Activated T-cell treated with anti-CD3 and anti-CD28 coated beads, Interleukin-2, amount 50 U/mL, for 24 hours (primary cell): ENCODE results near the gene MYLK.

Experiments used
- DNase-seq: peaks from one replicate; pipeline ENCODE4 v3.0.0-alpha.2; 2020
- H3K27ac Mint-ChIP-seq: 2 replicates; pipeline ENCODE4 v1.8.0; 2020; ENCODE audit warnings: mild to moderate bottlenecking, mixed read lengths
- H3K27me3 Mint-ChIP-seq: 2 replicates; pipeline ENCODE4 v1.8.0; 2020; ENCODE audit warnings: mixed read lengths
- H3K36me3 Mint-ChIP-seq: 2 replicates; pipeline ENCODE4 v1.8.0; 2020; ENCODE audit warnings: low read depth, mixed read lengths
- H3K4me1 Mint-ChIP-seq: 2 replicates; pipeline ENCODE4 v1.8.0; 2020; ENCODE audit warnings: low read depth, mixed read lengths
- H3K4me3 Mint-ChIP-seq: 2 replicates; pipeline ENCODE4 v1.8.0; 2020; ENCODE audit warnings: mild to moderate bottlenecking, moderate library complexity, mixed read lengths
- H3K9me3 Mint-ChIP-seq: 2 replicates; pipeline ENCODE4 v1.8.0; 2020; ENCODE audit warnings: mixed read lengths

Gene MYLK

GRCh38 chr3:123652342-123652984, 231.7 kb downstream of the MYLK start:
- DNase-seq = peak; percentile 56
- Mint-ChIP-seq H3K4me3 (no peak overlapping the region), H3K9me3 (peaks cover 6% of the 10 kb centered on the region), H3K4me1 (no peaks in the 10 kb centered on the region), H3K27ac (no peak overlapping the region), H3K27me3 (no peaks in the 10 kb centered on the region), H3K36me3 (no peaks in the 10 kb centered on the region)

GRCh38 chr3:123651449-123652341, 232.4 kb downstream of the MYLK start:
- no peak for DNase-seq
- Mint-ChIP-seq H3K27me3 (no peaks in the 10 kb centered on the region), H3K36me3 (no peaks in the 10 kb centered on the region)

GRCh38 chr3:123650101-123650500, 234.0 kb downstream of the MYLK start:
- no peaks in the 10 kb centered on the region for H3K9me3 Mint-ChIP-seq
- H3K36me3 Mint-ChIP-seq = no peaks in the 10 kb centered on the region
- H3K4me3 Mint-ChIP-seq = no peak overlapping the region
- H3K4me1 Mint-ChIP-seq = no peaks in the 10 kb centered on the region
- no peaks in the 10 kb centered on the region for H3K27me3 Mint-ChIP-seq
- DNase-seq = no peak
- H3K27ac Mint-ChIP-seq = no peak overlapping the region

More at GRCh38 chr3:123651449-123652341, 232.4 kb downstream of the MYLK start:
- H3K4me3 Mint-ChIP-seq = no peak overlapping the region
- H3K9me3 Mint-ChIP-seq = peaks cover under 1% of the 10 kb centered on the region
- no peaks in the 10 kb centered on the region for H3K4me1 Mint-ChIP-seq
- H3K27ac Mint-ChIP-seq = no peak overlapping the region

- no peaks in the 10 kb centered on the region for H3K36me3 Mint-ChIP-seq
- H3K27me3 Mint-ChIP-seq = no peaks in the 10 kb centered on the region
- H3K4me3 Mint-ChIP-seq = no peak overlapping the region
- no peak overlapping the region for H3K27ac Mint-ChIP-seq
- H3K4me1 Mint-ChIP-seq = no peaks in the 10 kb centered on the region
- DNase-seq = no peak
- no peaks in the 10 kb centered on the region for H3K9me3 Mint-ChIP-seq
Measured at GRCh38 chr3:123648696-123649405, 235.3 kb downstream of the MYLK start.

GRCh38 chr3:123644358-123644757, 239.8 kb downstream of the MYLK start:
- Mint-ChIP-seq H3K4me1 (no peaks in the 10 kb centered on the region), H3K4me3 (no peak overlapping the region), H3K27ac (no peak overlapping the region), H3K36me3 (no peaks in the 10 kb centered on the region), H3K9me3 (no peaks in the 10 kb centered on the region), H3K27me3 (peaks cover 3% of the 10 kb centered on the region)
- DNase-seq = no peak

GRCh38 chr3:123642957-123643330, 241.2 kb downstream of the MYLK start:
- Mint-ChIP-seq H3K4me3 (no peak overlapping the region), H3K9me3 (no peaks in the 10 kb centered on the region), H3K36me3 (no peaks in the 10 kb centered on the region), H3K27ac (no peak overlapping the region), H3K4me1 (no peaks in the 10 kb centered on the region), H3K27me3 (peaks cover 3% of the 10 kb centered on the region)
- no peak for DNase-seq

GRCh38 chr3:123642182-123642956, 241.8 kb downstream of the MYLK start:
- peak; percentile 59 for DNase-seq
- Mint-ChIP-seq H3K4me3 (no peak overlapping the region), H3K9me3 (no peaks in the 10 kb centered on the region), H3K27ac (no peak overlapping the region), H3K4me1 (no peaks in the 10 kb centered on the region), H3K27me3 (peaks cover 3% of the 10 kb centered on the region), H3K36me3 (no peaks in the 10 kb centered on the region)

GRCh38 chr3:123641505-123641904, 242.6 kb downstream of the MYLK start:
- H3K27me3 Mint-ChIP-seq = peaks cover 3% of the 10 kb centered on the region
- no peak for DNase-seq
- H3K9me3 Mint-ChIP-seq = no peaks in the 10 kb centered on the region
- H3K4me1 Mint-ChIP-seq = no peaks in the 10 kb centered on the region
- no peak overlapping the region for H3K27ac Mint-ChIP-seq
- H3K4me3 Mint-ChIP-seq = no peak overlapping the region
- no peaks in the 10 kb centered on the region for H3K36me3 Mint-ChIP-seq

- no peak for DNase-seq
- peaks cover 3% of the 10 kb centered on the region for H3K27me3 Mint-ChIP-seq
- no peaks in the 10 kb centered on the region for H3K36me3 Mint-ChIP-seq
- no peak overlapping the region for H3K27ac Mint-ChIP-seq
- no peaks in the 10 kb centered on the region for H3K9me3 Mint-ChIP-seq
- H3K4me3 Mint-ChIP-seq = no peak overlapping the region
- no peaks in the 10 kb centered on the region for H3K4me1 Mint-ChIP-seq
Measured at GRCh38 chr3:123640740-123641462, 243.2 kb downstream of the MYLK start.

- Mint-ChIP-seq H3K9me3 (no peaks in the 10 kb centered on the region), H3K4me1 (no peaks in the 10 kb centered on the region), H3K27me3 (peaks cover 3% of the 10 kb centered on the region), H3K4me3 (no peak overlapping the region), H3K36me3 (no peaks in the 10 kb centered on the region), H3K27ac (no peak overlapping the region)
- no peak for DNase-seq
Measured at GRCh38 chr3:123640311-123640710, 243.8 kb downstream of the MYLK start.

- Mint-ChIP-seq H3K27ac (no peak overlapping the region), H3K36me3 (no peaks in the 10 kb centered on the region), H3K27me3 (peaks cover 3% of the 10 kb centered on the region), H3K4me3 (no peak overlapping the region), H3K9me3 (no peaks in the 10 kb centered on the region), H3K4me1 (no peaks in the 10 kb centered on the region)
- DNase-seq = no peak
Measured at GRCh38 chr3:123638936-123639689, 245.0 kb downstream of the MYLK start.

- no peaks in the 10 kb centered on the region for H3K4me1 Mint-ChIP-seq
- H3K36me3 Mint-ChIP-seq = peaks cover 1% of the 10 kb centered on the region
- DNase-seq = no peak
- no peak overlapping the region for H3K27ac Mint-ChIP-seq
- no peaks in the 10 kb centered on the region for H3K9me3 Mint-ChIP-seq
- H3K4me3 Mint-ChIP-seq = no peak overlapping the region
- peaks cover 3% of the 10 kb centered on the region for H3K27me3 Mint-ChIP-seq
Measured at GRCh38 chr3:123637841-123638240, 246.3 kb downstream of the MYLK start.

GRCh38 chr3:123637131-123637530, 247.0 kb downstream of the MYLK start:
- H3K36me3 Mint-ChIP-seq = peaks cover 4% of the 10 kb centered on the region
- H3K4me3 Mint-ChIP-seq = no peak overlapping the region
- peaks cover 3% of the 10 kb centered on the region for H3K27me3 Mint-ChIP-seq
- no peak overlapping the region for H3K27ac Mint-ChIP-seq
- DNase-seq = no peak
- H3K9me3 Mint-ChIP-seq = no peaks in the 10 kb centered on the region
- no peaks in the 10 kb centered on the region for H3K4me1 Mint-ChIP-seq
